Lower leg skin (tissue), 4 donors: ENCODE measurements around the gene C17orf50. TPM values are rescaled to one million over a fixed set of nuclear protein-coding genes. Genes with fewer than 3 reads are reported as not detected.

ENCODE experiments used
- DNase-seq, 2 donors: peaks; one replicate each; pipeline ENCODE4 v3.0.0-alpha.2; 2019; ENCODE audit warnings: low spot score in 2 of 2
- H3K4me3 ChIP-seq: fragments of 200-600 bp; sonication (generic); 2 replicates; pipeline ENCODE4 v1.5.1; 2017; ENCODE audit warnings: mild to moderate bottlenecking, low read depth; ENCODE audit not compliant: poor library complexity, severe bottlenecking
- CTCF ChIP-seq, 3 donors: fragments of 450-650 bp; IDR thresholded peaks; one replicate each; pipeline ENCODE4 v1.5.1; 2016; ENCODE audit warnings: antibody characterized with exemption in 3 of 3, mild to moderate bottlenecking in 3 of 3, moderate library complexity in 2 of 3
- POLR2A ChIP-seq, 2 donors: fragments of 450-650 bp; IDR thresholded peaks; one replicate each; pipeline ENCODE4 v1.6.1; 2016 to 2017; ENCODE audit warnings: antibody characterized with exemption in 2 of 2, mild to moderate bottlenecking in 1 of 2, moderate library complexity in 1 of 2
- WGBS, 2 donors: methylation state at CpG; one replicate each; pipeline ENCODE4 v1.1.5; 2018; 5-methylcytosine and 5-hydroxymethylcytosine counted together
- intact Hi-C: fragments of 100-400 bp; cut with DNase I; formaldehyde crosslinking; loops from one replicate; pipeline ENCODE4 v1.15.0; 2023; ENCODE audit warnings: low total_unique reads
- total RNA-seq, 4 donors: library from RNA; depleted of rRNA; stranded (reverse); fragments of >200 nt; gene quantifications; one replicate each; pipeline ENCODE4 v1.1.0, GENCODE V29; 2016

Gene C17orf50
- total RNA-seq, 4 donors from 2014 or later = not detected

GRCh38 chr17:35797370-35797769 is 36.7 kb downstream of the C17orf50 start:
- WGBS, 2 donors = 57 to 69% methylated on average over 4 of the region's 4 CpGs
- DNase-seq = no peak

GRCh38 chr17:35797918-35798317 is 37.2 kb downstream of the C17orf50 start:
- 62 to 94% methylated on average over 5 of the region's 5 CpGs for WGBS, 2 donors
- intact Hi-C loops = no loop called here
- no peak for DNase-seq
- no peak overlapping the region for H3K4me3 ChIP-seq
- TF ChIP-seq CTCF (IDR thresholded peaks at IDR 0.05) (no peak), POLR2A (IDR thresholded peaks at IDR 0.05) (no peak)

More at GRCh38 chr17:35797370-35797769, 36.7 kb downstream of the C17orf50 start:
- intact Hi-C loops = no loop called here
- no peak overlapping the region for H3K4me3 ChIP-seq
- no peak for TF ChIP-seq CTCF (IDR thresholded peaks at IDR 0.05)
- no peak for TF ChIP-seq POLR2A (IDR thresholded peaks at IDR 0.05)

- TF ChIP-seq POLR2A (IDR thresholded peaks at IDR 0.05) (no peak), CTCF (IDR thresholded peaks at IDR 0.05) (no peak)
- no peak overlapping the region for H3K4me3 ChIP-seq
- intact Hi-C loops = no loop called here
- no peak for DNase-seq
These were observed 39.3 kb downstream of the C17orf50 start for GRCh38 chr17:35799942-35800341.

- intact Hi-C loops = no loop called here
- WGBS, 2 donors = 46 to 48% methylated on average over 9 of the region's 9 CpGs
- TF ChIP-seq CTCF (IDR thresholded peaks at IDR 0.05) (no peak), POLR2A (IDR thresholded peaks at IDR 0.05) (no peak)
- peak; percentile 50 to 93 for DNase-seq
- H3K4me3 ChIP-seq = no peak overlapping the region
These were observed 41.0 kb downstream of the C17orf50 start for GRCh38 chr17:35801583-35802224.

- TF ChIP-seq CTCF (IDR thresholded peaks at IDR 0.05) (peak in 1 of 3 donors; percentile 19), POLR2A (IDR thresholded peaks at IDR 0.05) (no peak)
- no peak overlapping the region for H3K4me3 ChIP-seq
- intact Hi-C loops = no loop called here
- peak in 1 of 2 donors; percentile 55 for DNase-seq
- 35 to 57% methylated on average over 1 of the region's 1 CpG for WGBS, 2 donors
These were observed 44.0 kb downstream of the C17orf50 start for GRCh38 chr17:35804658-35805192.
